ACC112 (cell line): ENCODE results near the gene DNASE1.

Experiments
- H2AFZ ChIP-seq: fragments of 200-600 bp; sonication (generic); one replicate; pipeline ENCODE4 v1.6.0; 2017; ENCODE audit warnings: antibody characterized with exemption, low read length; ENCODE audit not compliant: unreplicated experiment
- H3K27ac ChIP-seq: fragments of 200-600 bp; sonication (generic); 2 replicates; pipeline ENCODE4 v1.5.1; 2014; ENCODE audit warnings: low read depth, mild to moderate bottlenecking, antibody characterized with exemption, low read length, moderate library complexity
- H3K27me3 ChIP-seq: fragments of 200-600 bp; sonication (generic); 2 replicates; pipeline ENCODE4 v1.6.1; 2014; ENCODE audit warnings: mild to moderate bottlenecking, antibody characterized with exemption, low read length, moderate library complexity, mixed read lengths; ENCODE audit not compliant: insufficient read depth
- H3K36me3 ChIP-seq: fragments of 200-600 bp; sonication (generic); 2 replicates; pipeline ENCODE4 v1.6.1; 2016; ENCODE audit warnings: mild to moderate bottlenecking, antibody characterized with exemption, low read length, moderate library complexity, mixed read lengths; ENCODE audit not compliant: insufficient read depth
- H3K4me1 ChIP-seq: fragments of 200-600 bp; sonication (generic); one replicate; pipeline ENCODE4 v1.6.1; 2016; ENCODE audit warnings: low read length, mixed read lengths; ENCODE audit not compliant: insufficient read depth, unreplicated experiment, control insufficient read depth
- H3K4me3 ChIP-seq: fragments of 200-600 bp; sonication (generic); 2 replicates; pipeline ENCODE4 v1.5.1; 2014; ENCODE audit warnings: mild to moderate bottlenecking, low read depth, low read length
- H3K79me2 ChIP-seq: fragments of 200-600 bp; sonication (generic); one replicate; pipeline ENCODE4 v1.6.0; 2016; ENCODE audit warnings: low read length; ENCODE audit not compliant: control insufficient read depth, unreplicated experiment, insufficient read depth

Gene DNASE1

GRCh38 chr16:3698941-3699340 is 44.5 kb downstream of the DNASE1 start:
- peaks cover 8% of the 10 kb centered on the region for H3K79me2 ChIP-seq
- no peaks in the 10 kb centered on the region for H3K36me3 ChIP-seq

GRCh38 chr16:3701531-3701930 is 47.0 kb downstream of the DNASE1 start:
- Histone ChIP-seq H3K4me3 (no peak overlapping the region), H3K27me3 (no peaks in the 10 kb centered on the region), H3K36me3 (no peaks in the 10 kb centered on the region), H3K4me1 (peaks cover 4% of the 10 kb centered on the region), H2AFZ (no peak overlapping the region), H3K27ac (no peak overlapping the region), H3K79me2 (no peaks in the 10 kb centered on the region)

More at GRCh38 chr16:3698941-3699340, 44.5 kb downstream of the DNASE1 start:
- no peak overlapping the region for H2AFZ ChIP-seq
- peaks cover 7% of the 10 kb centered on the region for H3K4me1 ChIP-seq
- H3K27me3 ChIP-seq: no peaks in the 10 kb centered on the region
- no peak overlapping the region for H3K4me3 ChIP-seq
- no peak overlapping the region for H3K27ac ChIP-seq

- H3K27ac ChIP-seq: no peak overlapping the region
- no peaks in the 10 kb centered on the region for H3K27me3 ChIP-seq
- H2AFZ ChIP-seq: no peak overlapping the region
- no peaks in the 10 kb centered on the region for H3K36me3 ChIP-seq
- H3K79me2 ChIP-seq: no peaks in the 10 kb centered on the region
- H3K4me1 ChIP-seq: no peaks in the 10 kb centered on the region
- H3K4me3 ChIP-seq: no peak overlapping the region
Observed at GRCh38 chr16:3702082-3702481, 47.6 kb downstream of the DNASE1 start.

- Histone ChIP-seq H3K36me3 (no peaks in the 10 kb centered on the region), H3K4me1 (no peaks in the 10 kb centered on the region), H3K27ac (no peak overlapping the region), H2AFZ (no peak overlapping the region), H3K79me2 (peaks cover 11% of the 10 kb centered on the region), H3K27me3 (no peaks in the 10 kb centered on the region), H3K4me3 (no peak overlapping the region)
Observed at GRCh38 chr16:3706253-3707012, 51.9 kb downstream of the DNASE1 start.
